ENCODE measurements around the gene ZBED3. TPM values are rescaled to one million over a fixed set of nuclear protein-coding genes. Genes with fewer than 3 reads are reported as not detected.

Gene ZBED3
- total RNA-seq, 1 experiment from 2014 or later = 2.9 TPM

- no peak for DNase-seq (ENCODE audit: extremely low read depth, low read depth)
Measured at GRCh38 chr5:77022511-77023417, 64.3 kb downstream of the ZBED3 start.

Small RNA genes lying within 50 kb of the gene (small RNA-seq; reads per million reads assigned to genes)
- gene SNORA47 = 35.4 to 44.1 reads per million in 2 experiments

Other genes starting within 250 kb of the ZBED3 start
- gene S100Z, start 237.3 kb downstream of the ZBED3 start, total RNA-seq (2014; rRNA removed; shearing (Covaris generic)) = not detected in 2 replicates
- gene CRHBP, start 134.2 kb downstream of the ZBED3 start, total RNA-seq (2014; rRNA removed; shearing (Covaris generic)) = not detected in 2 replicates
- 30.9 and 31.4 TPM in 2 replicates for gene AGGF1, start 56.9 kb downstream of the ZBED3 start, total RNA-seq (2014; rRNA removed; shearing (Covaris generic))
- gene PDE8B, start 123.4 kb upstream of the ZBED3 start, total RNA-seq (2014; rRNA removed; shearing (Covaris generic)) = 1.5 and 1.9 TPM in 2 replicates

Measured in NCI-H460 (cell line).